HG03354 (cell line): ENCODE data around the gene PRKCB.
A peak's percentile ranks its signal among the peaks of the same experiment; 100 is the strongest.

ENCODE experiments used
- ATAC-seq: cut with Tn5 transposase; IDR thresholded peaks from one replicate; pipeline ENCODE4 v1.9.1; 2021; ENCODE audit warnings: mild to moderate bottlenecking; ENCODE audit not compliant: unreplicated experiment, poor library complexity, severe bottlenecking

Gene PRKCB

DNA sequence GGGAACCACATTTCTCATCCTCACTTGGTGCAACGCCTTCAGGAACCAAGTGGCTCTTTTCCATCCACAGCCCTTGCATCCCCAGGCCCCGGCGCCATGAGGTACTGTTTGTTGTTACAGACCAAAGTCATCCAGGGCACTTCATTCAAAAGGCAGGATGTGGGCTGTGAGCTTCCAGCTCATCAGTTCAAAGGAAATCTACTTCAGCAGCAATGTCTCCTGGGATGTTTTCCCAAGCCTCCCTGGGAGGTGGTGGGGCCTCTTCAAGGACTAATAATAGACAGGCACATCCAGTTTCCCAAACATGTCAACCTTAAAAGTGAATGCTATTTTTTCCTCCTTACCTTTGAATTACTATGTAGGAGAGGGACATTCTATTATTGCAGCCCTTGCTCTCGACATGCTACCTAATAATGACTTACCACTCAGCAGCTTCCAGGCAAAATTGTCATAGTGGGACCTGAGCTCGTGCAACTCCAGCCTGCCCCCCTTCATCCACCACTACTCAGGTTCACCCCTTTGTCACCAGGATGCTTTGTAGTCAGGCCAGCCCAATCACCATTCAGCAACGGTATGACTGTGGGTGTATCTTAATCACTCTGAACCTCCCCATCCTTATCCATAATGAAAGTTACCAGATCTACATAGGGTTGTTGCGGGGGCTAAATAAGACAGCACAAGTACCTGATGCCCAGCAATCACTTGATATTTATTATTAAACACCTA, 1.7 kb upstream of the PRKCB start:
- ATAC-seq = no peak

DNA sequence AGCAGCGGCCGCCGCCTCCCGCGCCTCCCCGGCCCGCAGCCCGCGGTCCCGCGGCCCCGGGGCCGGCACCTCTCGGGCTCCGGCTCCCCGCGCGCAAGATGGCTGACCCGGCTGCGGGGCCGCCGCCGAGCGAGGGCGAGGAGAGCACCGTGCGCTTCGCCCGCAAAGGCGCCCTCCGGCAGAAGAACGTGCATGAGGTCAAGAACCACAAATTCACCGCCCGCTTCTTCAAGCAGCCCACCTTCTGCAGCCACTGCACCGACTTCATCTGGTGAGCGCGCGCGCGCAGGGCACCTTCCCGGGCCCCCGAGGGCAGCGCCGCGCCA, 258 bp downstream of the PRKCB start:
- no peak for ATAC-seq

DNA sequence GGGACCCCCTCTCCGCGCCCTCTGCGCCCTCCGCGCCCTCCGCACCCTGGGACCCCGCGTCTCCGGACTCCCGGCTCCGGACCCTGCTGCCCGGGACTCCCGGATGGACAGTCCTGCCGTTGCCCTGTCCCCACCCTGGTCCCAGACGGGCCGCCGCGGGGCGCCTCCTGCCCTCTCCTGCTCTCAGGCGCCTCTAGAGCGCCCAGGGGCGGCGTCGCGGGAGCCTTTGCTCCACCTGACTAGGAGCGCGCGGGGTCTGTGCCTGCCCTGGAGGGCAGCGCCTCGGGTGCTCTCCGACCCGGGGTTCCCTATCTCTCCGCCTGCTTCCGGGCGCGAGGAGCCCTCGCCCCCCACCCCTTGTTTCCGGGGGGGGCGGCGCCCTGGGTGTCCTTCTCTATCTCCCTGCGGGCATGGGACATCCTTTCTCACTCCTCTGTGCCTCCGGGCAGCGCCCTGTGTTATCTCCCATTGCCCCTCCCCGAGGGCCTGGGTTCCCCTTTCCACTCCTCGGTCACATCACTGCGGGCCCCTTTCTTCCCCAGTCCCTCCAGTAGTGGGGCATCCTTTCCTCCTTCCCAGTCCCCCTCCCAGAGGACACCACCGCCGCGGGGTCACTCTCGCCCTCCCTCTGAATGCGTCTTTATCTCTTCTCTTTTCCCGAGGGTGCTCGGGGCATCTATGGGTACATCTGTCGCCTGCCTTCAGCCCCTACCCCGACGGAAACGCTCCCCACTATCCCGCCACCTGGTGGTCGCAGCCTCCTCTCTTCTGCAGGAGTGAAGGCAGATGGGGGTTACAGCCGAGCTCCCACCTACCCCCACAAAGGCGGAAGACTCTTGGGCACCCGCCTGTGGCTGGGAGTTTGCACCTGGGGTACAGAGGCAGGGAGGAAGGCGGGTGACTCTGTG, 875 bp downstream of the PRKCB start:
- ATAC-seq = peak; percentile 30

DNA sequence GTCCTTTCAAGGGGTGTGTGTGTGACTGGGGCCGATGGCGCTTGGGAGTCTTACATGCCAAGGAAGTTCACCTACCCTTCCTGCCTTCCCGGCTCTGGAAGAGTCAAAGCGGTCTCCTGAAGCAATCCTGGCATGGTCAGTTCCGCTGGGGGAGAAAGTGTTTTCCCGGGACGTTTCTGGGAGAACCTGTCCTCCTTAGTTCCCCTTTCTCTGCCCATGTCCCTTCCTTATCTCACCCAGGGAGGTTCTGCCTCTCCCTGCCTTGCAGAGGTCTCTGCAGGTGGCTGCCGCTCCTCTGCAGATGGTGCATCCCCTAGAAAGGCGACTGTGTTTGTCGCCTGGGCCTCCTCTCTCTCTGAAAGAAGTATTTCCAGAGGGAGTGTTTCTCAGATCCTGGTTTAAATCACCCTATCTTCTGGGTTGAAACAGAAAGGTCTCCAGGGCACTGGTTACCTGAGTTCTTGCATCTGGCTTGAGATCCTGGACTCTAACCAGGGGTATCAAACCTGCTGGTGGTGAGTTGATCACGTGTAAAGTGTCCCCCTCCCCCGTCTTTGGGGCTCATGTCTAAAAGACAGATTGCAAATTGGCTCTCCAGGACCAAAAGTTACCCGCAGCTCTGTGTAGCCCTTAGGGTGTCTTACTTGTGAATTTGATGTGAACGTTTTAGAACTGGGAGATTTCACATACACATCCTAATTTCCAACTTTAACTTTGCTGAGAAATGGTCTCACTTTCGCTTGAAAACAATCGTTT, 1.9 kb downstream of the PRKCB start:
- no peak for ATAC-seq

DNA sequence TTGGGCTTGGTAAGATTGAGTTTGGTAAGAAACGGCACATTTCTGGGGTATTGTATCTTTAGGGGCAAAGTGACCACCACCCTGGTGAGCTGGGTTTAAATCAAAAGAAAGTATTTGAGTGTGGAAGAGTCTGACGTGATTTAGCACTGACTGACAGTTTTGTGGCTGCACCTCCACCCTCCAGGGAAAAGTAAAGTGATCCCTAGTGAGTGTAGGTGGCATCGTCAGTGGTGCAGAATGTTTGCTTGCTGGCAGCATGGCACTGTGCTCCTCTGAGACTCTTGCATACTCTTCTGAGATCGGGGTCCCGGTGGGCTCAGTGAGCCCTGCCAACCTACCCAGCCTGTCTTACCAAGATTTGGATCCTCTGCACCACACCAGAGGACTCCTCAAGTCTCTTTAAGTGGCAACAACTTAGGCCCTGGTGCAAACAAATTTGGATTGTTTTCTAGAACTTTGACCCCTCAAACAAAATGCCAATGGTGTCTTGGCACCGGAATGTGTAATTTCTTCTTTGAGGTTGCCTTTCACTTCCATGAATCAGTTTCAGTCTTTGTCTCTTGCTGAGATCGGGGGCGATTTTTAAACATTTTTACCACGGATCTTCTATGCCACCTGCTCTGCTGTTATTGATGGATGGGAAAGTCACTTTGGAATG, 2.8 kb downstream of the PRKCB start:
- ATAC-seq = no peak

DNA sequence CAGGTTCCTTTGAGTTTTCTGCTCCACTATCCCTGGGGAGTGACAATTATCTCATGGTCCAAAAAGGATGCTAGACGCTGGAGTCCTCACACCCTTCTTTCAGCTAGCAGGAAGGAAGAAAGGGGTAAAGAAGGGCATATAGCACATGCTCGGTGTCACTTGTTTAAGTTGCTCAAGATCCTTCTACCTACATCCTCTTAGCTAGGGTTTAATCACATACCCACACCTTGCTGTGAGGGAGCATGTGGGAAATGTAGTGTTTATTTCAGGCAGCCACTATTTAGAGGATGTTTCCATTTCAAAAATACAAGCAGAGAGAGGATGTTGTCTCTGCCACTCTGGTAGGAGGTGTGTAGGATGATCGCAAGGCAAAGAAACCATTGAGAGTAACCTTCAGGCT, 4.5 kb downstream of the PRKCB start:
- ATAC-seq = no peak

DNA sequence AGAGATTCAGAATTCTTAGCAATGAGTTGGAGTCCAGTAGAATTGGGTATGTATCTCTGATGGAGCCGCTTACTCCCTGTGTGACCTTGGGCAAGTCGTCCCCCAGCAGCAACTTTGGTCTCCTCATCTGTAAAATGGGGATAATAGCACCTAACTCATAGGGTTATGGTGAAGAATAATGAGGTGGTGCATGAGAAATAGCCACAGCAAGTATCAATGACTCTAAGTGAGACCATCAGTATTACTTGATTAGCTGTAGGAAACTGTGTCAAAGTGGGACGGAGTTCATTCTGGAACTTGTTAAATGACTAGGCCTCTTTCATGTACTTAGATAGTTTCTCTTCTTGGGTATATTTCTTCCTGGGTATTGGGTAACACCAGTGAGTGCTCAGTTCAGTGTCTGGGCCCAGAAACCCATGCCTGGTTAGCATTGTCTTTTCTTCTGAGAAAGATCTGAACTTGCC, 6.4 kb downstream of the PRKCB start:
- peak; percentile 71 for ATAC-seq

DNA sequence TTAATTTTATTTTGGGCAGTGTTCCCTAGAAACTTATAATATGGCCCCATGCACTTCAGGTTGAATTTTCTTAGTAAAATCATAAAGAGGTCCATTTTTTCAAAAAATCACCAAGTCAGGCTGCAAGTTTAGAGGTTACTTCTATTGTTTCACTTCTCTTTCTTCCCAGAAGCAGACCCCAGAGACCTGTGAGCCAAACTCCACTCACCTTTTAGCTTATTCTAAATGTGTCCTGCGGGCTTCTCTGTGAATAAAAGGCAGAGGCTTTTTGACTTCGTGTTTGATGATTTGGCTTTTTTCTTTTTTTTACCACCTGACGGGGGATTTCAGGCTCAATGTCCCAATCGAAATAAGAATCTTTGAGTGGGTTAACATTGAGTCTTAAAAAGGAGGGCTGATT, 7.4 kb downstream of the PRKCB start:
- ATAC-seq = peak; percentile 50

DNA sequence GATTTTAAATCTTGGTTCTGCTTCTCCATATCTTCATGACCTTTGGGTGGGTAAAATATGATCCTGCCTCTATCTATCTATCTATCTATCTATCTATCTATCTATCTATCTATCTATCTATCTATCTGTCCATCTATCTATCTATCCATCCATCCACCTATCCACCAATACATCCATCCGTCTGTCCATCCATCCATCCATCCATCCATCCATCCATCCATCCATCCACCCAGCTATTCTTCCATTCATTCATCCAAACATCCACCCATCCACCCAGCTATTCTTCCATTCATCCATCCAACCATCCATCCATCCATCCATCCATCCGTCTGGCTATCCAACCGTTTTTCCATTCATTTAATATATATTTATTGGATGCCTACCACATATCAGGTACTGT, 11.5 kb downstream of the PRKCB start:
- ATAC-seq = no peak

DNA sequence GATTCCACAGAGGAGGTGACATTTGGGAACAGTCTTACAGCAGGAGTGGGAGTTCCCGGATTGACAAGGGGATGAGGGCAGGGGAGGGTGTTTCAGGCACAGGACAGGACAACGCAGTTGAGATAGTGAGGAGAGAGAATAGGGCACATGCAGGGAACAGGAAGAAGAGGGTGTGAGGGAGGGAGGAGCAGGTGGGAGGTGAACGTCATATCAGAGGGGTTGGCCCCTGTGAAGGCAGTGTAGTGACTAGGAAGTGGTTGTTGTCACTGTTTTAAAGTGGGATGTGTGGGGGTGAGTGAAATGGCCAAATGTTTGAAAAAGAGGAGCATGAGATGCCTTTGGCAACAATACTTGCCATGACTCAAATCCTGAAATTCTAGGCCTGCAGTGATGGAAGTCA, 12.2 kb downstream of the PRKCB start:
- ATAC-seq = no peak

DNA sequence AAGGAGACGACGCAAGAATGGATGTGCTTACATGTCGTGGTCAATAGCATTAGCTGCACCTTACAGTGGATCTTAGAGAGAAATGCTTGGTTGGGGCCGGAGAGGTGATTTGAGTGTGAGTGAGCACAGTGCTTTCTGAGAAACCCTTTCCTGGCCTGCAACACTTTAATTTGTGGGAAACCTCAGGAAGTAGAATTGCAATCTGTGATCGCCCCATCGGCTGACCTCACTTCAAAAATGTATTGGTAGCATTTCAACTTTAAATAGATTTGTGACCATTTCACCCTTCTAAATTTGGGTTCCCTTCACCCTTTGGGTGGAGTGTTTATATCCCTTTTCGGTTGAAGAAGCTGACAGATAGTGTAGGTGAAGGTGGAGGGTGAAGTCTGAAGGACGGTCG, 13.2 kb downstream of the PRKCB start:
- no peak for ATAC-seq

DNA sequence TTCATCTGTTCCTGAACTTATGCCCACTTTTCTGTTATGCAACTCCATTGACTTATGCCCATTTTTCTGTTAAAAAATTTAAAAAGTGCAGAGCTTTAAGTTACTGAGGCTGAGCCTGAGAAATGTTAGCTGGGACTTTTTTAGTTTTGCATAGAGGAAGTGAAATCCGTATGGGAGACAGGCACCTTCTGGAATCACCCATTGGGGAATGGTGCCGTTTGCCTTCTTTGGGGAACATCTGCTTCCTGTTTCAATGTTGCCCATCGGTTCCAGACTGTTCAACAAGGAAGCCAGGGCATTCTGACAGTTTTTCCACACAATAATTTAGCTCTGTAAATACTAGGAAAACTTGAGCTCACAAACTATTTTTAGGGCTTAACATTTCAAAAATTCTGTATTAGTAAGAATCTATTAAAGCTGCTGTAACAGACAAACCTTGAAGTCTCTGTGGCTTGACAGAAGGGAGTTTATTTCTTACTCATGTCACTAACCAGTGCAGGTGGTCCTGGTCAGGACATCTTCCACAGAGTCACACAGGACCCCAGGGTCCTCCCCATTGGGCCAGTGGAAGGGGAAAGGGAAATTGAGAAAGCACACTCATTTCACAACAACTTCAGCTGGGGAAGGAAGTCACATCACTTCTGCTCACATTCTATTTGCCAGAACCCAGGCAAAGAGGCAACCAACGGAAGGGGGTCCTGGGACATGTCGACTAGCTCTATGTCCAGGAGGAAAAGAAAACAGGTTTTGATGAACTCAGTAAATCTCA, 17.2 kb downstream of the PRKCB start:
- ATAC-seq = no peak

DNA sequence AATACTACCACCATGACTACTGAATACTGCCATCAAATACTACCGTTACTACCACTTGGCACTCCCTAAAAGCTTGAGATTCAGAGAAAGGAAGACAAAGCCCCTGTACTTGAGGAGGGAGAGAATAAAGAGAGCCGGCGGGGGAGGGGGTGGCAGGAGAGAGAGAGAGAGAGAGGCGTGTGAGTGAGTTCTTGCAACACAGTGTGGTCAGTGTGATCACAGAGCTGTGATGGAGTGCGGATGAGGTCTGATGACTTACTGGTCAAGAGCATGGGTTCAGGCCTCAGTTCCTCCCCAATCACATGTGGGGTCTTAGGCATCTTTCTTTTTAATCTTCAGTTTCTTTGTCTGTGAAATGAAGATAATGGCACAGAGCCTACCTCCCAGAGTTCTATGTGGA, 19.2 kb downstream of the PRKCB start:
- no peak for ATAC-seq

DNA sequence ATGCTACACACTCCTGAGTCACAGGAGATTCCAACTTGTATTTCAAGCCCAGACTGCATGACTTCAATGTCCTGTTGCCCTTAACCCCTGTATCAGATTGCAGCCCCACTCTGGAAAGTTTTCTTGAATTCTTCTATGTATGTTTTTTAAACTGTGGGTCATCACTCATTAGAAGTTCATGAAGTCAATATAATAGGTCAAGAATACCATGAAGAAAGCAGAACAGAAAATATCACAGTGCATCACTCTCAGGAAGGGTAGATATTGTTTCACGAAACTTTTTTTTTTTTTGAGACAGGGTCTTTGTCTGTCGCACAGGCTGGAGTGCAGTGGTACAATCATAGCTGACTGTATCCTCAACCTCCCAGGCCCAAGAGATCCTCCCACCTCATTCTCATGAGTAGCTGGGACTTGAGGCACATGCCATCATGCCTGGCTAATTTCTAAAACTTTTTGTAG, 20.5 kb downstream of the PRKCB start:
- ATAC-seq = no peak

DNA sequence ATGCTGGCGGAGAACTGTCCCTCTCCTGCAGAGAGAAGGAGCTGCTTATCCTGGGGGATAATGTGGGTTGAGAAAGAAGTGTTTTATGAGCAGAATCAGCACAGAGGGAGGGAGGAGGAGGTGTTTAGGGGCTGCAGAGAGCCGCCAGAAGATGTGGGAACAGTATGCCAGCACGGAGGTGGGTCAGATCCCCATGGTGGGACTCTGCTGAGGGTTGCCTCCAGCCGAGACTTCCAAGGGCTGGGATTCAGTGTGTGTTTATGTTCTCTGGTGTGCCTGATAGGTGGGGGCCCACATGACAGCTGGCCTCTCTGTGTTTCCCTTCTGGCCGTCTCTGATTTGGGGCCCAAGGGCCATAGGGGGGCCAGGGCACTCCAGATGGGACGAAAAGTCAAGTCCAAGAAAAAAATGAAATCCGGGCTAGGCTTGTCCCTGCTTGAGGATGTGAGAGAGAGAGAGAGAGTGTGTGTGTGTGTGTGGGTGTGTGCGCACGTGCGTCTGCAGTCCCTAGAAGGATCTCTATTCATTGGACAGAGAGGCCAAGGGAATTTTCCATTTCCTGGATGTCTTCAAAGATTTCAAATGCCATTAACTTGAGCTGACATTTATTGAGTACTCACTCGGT, 21.6 kb downstream of the PRKCB start:
- ATAC-seq = no peak

DNA sequence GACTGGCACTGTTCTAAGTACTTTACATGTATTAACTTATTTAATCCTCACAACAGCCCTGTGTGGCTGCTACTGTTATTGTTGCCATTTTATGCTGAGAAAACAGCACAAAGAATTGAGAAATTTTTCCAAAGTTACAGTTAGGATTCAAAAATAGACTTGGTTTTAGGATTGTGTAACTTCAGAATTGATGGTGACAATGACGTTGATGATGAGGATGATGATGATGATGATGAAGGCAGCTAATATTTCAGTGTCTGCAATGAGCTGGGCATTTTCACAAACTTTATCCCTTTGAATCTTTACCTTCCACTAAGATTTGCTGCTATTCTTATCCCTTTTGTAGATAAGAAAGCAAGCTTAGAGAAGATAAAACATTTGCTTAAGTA, 22.1 kb downstream of the PRKCB start:
- ATAC-seq = no peak

DNA sequence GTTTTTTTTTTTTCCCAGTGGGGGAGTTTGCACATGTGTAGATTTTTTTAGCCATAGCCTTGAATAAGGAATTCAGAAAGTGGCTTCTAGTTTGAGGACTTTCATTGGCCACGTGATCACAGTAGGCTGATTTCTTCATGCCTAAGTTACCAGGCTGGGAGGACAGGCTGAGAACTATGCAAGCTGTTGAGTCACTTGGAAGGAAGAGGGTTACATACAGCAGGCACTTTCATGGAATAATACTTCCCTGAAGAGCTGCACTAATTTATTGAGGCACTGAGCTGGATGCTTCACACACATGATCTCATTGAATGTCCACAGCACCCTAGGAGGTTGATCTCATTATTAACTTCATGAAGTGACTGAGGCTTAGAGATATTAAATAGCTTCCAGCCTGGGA, 22.8 kb downstream of the PRKCB start:
- no peak for ATAC-seq

DNA sequence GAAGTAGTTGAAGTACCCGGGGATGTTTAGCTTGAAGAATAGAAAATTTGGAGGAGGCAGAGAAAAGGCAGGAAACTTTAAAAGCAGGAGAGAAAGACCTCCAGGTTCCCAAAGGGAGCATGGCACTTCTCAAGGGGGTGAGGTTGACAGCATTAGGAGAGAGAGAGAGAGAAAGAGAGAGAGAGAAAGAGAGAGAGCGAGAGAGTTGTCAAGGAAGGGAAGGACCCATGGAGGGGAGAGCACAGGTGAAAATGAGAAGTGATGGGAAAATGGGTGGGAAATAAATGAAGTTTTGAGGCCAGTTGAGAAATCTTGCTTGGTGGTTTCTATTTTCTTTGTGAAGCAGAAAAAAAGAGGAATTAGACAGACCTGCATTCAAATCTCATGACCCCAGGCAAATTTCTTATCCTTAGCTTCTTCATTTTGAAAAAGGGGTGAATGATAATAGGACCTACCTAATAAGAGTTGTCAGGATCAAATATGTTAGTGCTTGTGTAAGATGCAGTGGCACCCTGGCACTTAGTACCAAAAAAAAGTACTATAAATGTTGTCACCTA, 24.0 kb downstream of the PRKCB start:
- no peak for ATAC-seq

DNA sequence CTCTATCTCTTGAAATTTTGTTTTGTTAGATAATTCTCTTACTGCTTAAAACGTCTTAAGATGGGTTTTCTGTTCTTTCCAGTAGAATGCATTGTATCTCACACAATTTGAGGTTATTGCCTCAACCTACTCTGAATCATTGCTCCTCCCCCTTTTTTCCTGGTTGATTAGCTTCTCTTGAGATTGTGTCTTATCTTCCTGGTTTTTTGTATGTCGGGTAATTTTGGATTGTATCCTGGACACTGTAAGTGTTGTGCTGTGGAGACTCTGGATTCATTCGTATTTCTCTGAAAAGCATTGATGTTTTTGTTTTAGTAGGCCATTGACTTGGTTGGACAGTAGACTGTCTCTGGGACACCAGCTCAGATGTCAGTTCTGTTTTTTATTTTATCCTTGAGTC, 26.1 kb downstream of the PRKCB start:
- no peak for ATAC-seq
